Neural cell (in vitro differentiated cells): ENCODE measurements around the gene AGR2.

Experiments used
- EZH2 ChIP-seq: fragments of 200-600, 300-800 bp; shearing (Covaris generic), sonication (generic); IDR thresholded peaks from 2 replicates; pipeline ENCODE4 v1.6.1; 2014; ENCODE audit warnings: antibody characterized with exemption, low read length, borderline replicate concordance, mild to moderate bottlenecking; ENCODE audit not compliant: insufficient read depth, poor library complexity, severe bottlenecking
- RAD21 ChIP-seq: fragments of 450-650 bp; conservative IDR thresholded peaks from 2 replicates; pipeline ENCODE4 v1.6.1; 2014; ENCODE audit warnings: antibody characterized with exemption, mild to moderate bottlenecking, moderate library complexity
- TF ChIP-seq, protein P1 (sequence below): fragments of 450-650 bp; IDR thresholded peaks from 2 replicates; pipeline ENCODE4 v1.5.1; 2014; ENCODE audit warnings: antibody characterized with exemption, mild to moderate bottlenecking, moderate library complexity; ENCODE audit not compliant: poor library complexity, severe bottlenecking

DNA sequence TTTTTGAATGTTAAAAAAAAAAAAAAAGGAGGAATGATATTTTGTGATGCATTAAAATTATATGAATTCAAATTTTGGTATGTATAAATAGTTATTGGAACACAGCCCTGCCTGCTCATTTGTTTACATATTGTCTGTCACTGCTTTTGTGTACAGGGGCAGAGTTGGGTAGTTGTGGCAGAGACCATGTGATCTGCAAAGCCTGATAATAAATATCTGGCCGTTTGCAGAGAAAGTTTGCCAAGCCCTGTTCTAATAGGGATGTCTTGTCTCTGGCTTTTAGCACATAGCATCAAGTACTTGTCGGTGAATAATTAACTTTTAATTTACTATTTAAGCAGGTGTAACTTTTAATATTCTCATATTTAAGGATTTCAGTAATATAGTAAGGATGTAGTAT, 31.5 kb downstream of the AGR2 start:
- TF ChIP-seq, protein P1, sequence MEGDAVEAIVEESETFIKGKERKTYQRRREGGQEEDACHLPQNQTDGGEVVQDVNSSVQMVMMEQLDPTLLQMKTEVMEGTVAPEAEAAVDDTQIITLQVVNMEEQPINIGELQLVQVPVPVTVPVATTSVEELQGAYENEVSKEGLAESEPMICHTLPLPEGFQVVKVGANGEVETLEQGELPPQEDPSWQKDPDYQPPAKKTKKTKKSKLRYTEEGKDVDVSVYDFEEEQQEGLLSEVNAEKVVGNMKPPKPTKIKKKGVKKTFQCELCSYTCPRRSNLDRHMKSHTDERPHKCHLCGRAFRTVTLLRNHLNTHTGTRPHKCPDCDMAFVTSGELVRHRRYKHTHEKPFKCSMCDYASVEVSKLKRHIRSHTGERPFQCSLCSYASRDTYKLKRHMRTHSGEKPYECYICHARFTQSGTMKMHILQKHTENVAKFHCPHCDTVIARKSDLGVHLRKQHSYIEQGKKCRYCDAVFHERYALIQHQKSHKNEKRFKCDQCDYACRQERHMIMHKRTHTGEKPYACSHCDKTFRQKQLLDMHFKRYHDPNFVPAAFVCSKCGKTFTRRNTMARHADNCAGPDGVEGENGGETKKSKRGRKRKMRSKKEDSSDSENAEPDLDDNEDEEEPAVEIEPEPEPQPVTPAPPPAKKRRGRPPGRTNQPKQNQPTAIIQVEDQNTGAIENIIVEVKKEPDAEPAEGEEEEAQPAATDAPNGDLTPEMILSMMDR: no peak
- TF ChIP-seq EZH2: no peak
- TF ChIP-seq RAD21: no peak
